HG02588 (cell line): ENCODE data around the gene RPL10.

ENCODE experiments used
- ATAC-seq: cut with Tn5 transposase; IDR thresholded peaks from one replicate; pipeline ENCODE4 v1.9.1; 2021; ENCODE audit warnings: mild to moderate bottlenecking, moderate library complexity; ENCODE audit not compliant: unreplicated experiment

Gene RPL10

DNA sequence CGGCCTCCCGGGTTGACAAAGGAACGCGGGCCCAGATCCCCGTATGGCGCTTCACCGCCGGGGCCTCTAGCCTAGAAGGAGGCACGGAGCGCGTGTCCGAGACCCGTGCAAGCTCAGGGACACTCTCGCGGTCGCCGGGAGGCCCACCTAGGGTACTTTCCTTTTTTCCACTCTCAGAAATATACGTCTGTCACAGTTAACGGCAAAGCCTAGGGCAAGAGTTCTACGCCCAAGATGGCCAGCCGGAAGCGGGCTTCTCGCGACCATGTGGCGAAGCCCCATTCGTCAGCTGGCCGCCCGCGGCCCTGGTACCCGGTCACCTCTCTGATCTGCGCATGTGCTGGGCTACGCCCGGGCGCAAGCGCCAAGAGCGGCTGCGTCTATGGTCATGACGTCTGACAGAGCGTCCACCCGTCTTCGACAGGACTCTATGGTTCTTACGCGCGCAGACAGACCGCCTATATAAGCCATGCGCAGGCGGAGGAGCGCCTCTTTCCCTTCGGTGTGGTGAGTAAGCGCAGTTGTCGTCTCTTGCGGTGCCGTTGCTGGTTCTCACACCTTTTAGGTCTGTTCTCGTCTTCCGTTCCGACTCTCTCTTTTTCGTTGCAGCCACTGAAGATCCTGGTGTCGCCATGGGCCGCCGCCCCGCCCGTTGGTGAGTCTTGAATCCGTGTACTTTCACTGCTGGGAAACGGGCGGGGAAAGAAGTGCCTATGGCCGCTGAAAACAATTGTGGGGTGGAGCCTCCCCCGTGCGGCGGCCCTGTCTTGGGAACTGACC lies at the start of gene RPL10:
TSS of gene RPL10 (plus strand) at position 490 of the 780 bp plus-strand sequence. CDS start at position 633, 143 bp downstream.
- peak; percentile 77 for ATAC-seq

DNA sequence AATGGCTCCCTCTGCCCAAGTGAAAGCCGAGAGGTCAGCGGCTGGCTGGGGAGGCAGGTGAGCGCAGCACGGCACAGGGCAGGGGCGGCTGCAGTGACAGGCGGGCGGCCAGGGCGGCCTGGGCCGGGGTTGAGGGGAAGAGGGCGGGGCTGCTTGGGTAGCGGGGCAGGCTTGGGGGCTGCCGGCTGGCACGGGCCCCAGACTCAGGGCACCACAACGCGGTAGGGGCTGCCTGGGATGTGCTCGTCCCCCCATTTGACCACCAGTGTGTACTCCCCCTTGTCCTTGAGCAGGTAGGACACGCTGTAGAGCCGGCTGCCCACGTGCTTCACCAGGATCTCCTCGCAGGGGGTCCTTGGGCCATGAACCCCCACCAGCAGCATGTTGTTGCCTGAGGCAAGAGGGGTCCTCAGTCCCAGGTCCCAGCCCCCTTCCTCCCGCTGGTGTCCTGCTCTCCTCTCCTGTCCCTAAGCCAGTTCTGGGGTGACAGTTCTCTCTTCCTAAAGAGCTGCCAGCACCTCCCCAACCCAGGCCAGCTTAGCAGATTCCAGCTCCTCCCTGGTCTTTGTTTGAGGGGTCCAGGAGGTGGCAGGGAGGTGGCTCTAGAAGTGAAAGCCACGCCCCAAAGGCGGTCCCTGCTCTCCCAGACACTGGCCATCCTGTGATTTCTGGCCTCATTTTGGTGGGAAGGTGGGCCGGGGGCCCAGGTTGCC lies 49.4 kb upstream of the RPL10 start:
- ATAC-seq, result no peak

DNA sequence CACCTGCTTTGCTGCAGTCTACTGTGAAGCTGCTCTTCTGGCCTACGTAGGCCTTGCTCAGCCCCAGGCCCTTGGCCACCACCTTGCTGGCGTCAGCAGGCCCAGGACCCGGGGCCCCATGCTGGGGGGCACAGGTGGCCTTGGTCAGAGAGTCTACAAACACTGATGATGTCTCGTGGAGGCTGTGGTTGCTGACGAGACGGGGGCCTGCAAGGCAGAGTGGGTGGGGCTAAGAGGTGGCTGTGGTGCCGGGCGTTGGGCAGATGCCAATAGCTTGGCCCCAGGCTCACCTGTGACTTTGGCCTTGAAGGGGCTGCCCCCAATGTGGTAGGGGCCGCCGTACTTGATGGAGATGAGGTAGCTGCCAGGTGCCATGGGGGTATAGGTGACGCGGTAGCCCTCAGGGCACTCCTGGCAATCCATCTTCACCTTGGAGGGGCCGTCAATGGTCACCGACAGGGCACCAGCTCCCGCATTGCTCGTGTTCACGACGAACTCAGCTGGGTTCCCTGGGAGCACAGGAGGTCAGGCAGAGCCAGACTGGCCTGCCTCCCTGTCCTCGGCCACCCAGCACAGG lies 48.7 kb upstream of the RPL10 start:
- no peak for ATAC-seq

DNA sequence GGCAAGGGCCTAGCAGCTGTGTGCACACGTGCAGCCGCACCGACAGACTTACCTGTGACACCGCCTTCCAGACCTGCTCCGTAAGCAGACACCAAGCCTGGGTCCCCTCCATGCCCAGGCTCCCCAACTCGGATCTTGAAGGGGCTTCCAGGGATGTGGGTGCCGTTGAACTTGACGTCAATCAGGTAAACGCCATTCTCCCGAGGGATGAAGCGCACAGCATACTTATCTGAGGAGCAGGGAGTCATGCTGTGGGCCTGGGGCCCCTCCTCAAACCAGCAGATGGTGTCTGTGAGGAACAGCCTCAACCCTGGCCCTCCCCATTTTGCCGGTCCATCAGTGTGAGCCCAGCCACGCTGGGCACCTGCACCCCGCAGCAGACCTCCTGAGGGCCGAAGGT lies 48.2 kb upstream of the RPL10 start:
- ATAC-seq, result no peak

DNA sequence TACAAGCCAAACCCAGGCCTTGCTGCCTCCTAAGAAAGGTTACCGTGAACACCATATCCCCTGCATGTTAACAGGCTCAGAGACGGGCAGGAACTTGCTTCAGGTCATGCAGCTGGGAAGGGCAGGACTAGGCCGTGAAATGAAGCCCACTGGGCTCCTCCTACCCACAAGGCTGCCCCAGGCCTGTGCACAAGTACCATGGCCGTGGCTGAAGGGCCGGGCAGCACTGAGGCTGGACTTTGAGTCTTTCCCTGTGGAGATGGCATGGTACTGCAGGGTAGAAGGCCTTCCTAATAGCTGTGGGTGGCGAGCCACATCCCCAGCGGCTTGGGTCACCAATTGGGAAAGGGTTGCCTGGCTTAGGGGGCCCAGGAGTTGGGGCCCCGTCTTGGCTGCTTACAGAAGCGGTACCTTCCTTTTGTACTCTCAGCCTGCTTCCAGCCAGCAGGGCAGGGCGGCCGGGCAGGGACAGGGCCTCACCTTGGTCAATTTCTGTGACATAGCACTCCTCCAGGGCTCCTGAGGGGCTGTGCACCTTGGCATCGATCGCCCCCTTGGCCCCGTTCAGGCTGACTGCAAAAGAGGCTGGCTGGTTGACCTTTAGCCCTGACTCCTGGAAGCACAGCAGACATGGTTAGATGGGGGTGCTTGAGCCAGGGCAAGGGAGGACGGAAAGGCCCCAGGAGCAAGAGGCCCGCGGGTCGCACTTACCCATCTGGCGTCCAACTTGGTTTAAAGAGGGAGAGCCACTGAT lies 47.6 kb upstream of the RPL10 start:
- ATAC-seq, result no peak

DNA sequence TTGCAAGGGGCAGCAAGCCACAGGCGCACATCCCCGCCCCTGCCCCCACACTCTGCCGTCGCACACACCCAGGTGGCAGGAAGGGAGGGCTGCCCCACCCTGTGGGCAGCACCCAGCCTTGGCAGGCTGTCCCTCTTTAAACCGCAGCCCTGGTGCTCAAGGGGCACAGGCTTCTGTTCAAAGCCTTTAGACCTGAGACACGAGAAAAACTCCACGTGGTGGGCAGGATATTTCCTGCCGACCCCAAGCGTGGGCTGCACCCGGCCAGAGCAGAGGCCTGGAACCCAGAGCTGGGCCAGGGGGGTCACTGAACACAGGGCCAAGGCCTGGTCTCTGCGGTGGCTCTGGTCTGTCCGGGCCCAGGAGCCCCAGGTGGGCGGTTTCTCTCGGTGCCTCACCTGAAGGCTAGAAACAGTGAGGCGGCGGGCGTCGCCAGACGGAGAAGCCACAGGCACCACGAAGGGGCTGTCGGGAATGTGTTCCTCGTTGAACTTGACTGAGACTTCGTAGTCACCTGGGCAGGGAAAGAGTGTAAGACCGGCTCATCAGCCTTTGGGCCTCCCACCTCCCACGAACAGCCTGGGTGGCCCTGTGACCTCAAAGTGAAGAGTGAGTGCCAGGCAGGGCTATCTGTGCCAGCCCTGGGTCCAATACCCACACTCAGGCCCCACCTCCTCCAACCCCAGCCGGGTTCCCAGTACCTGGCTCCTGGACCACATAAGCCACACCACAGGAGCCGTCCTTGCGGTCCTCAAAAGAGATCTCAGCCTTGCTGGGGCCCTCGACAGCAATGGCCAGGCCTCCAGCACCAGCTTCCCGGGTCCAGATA lies 46.8 kb upstream of the RPL10 start:
- no peak for ATAC-seq

DNA sequence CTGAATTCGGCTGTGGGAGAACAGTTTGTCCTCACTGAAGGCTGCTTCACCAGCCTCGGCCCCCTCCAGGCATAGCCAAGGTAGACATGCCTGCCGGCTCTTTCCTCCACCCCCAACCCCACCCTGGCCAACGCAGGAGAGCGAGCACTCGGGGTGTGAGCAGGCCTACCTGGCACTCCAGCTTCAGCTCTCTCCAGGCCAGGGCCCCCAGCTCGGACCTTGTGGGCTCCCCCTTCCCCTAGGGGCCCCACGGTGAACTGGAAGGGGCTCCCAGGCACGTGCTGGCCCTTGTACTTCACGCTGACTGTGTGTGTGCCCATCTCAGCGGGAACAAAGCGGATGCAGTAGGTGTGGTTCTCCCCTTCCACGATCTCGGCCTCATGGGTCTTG lies 46.2 kb upstream of the RPL10 start:
- ATAC-seq, result no peak

DNA sequence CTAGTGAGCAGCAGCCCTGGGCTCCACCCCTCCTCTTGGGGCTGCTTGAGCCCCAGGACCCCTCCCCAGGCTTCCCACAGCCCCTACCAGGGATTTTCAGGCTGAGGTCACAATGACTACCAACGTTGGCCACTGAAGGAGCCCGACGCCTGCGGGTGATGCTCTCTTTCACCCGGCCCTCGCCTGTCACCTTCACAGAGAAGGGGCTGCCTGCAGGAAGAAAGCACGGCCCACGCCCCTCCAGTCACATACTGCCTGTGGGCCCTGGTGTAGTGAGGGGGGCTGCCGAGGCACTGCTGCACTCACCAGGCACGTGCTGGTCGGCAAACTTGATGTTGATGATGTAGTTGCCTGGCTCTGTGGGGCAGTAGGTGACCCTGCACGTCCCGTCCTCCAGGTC lies 45.7 kb upstream of the RPL10 start:
- no peak for ATAC-seq

DNA sequence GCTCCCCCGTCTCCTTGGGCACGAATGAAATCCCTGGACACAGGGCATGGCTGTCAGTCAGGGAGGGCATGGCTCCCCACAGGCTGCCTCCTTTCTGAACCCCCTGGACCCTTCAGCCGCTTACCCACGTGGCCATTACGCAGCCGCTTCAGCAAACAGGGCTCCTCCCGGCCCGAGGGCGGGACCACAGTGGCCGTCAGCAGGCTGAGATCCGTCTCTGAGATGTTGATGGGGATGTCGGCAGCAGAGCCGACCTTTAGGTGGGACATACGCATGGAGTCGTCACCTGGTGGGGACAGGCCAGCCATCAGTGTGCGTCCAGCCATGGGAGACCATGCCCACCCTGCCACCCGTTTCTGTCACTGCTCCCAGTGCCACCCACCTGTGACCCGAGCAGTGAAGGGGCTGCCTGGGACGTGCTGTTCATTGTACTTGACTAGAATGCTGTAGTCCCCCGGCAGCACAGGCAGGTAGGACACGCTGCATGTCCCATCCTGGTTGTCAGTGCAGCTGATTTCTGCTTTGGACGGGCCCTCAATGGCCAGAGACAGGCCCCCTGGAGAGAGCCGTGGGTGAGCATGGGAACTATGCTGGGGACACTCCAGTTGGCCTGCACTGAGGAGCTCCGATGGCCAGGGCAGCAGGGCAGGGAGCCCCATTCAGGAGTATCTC lies 44.9 kb upstream of the RPL10 start:
- ATAC-seq, result no peak

DNA sequence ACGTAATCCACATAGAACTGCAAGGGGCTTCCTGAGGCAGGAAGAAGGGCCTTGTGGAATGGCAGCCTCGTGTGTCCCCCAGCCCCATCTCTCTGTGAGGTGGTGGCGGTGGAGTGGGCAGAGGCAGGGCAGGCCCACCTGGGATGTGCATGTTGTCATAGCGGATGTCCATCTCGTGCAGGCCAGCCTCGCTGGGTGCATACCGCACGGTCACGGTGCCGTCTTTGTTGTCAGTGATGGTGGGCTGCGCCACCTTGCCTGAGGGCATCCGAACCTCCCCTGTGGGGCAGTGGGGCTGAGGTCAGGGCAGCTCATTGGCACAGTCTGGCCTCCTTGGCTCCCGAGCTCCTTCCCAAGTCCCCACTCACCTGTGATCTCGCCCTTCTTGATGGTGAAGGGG lies 44.2 kb upstream of the RPL10 start:
- no peak for ATAC-seq

DNA sequence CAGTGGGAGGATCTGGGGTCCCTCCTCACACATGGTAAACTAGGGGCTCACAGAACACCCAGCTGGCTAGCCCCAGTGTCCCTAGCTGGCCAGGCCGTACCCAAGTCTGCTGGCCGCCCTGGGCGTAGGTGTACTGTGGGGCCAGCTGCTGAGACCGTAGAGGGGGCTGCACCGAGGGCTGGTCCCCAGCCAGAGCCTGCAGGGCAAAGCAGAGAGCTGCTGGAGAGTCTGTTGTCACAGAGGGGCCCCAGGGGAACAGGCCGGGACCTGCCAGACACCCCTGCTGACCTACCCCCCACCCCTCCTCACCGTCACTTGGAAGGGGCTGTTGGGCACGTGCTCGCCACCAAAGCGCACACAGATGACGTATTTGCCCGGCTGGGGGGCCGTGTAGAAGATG lies 43.7 kb upstream of the RPL10 start:
- no peak for ATAC-seq

DNA sequence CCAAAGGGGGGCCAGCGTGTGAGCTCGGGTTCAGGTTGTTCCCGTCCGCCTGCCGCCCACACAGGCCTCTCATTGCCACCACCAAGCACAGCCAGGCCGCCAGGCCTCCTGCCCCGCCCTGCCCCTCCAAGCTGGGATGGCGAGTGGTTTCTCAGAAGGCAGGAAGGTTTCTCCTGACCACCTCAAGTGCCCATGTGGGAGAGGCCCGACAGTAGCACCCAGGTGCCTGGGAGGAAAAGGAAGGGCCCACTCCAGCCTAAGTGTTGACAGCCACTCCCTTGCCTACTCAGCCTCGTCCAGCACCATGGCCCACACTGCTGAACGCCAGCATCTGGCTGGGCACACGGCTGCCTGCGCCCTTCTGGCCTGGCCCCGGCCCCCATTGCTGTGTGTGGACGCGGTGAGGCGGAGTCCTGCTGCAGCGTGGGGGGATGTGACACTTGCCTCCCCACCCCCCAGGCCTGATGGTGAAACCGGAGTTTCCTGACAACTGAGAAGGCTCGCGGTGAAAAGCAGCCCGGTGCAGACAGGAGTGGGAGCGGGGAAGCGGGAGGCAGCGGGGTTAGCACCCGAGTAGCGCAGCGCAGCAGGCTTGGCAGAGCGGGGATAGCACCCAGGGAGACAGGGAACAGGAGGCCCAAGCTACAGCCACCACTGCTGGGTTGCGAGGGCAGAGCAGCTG lies 42.9 kb upstream of the RPL10 start:
- ATAC-seq, result no peak

DNA sequence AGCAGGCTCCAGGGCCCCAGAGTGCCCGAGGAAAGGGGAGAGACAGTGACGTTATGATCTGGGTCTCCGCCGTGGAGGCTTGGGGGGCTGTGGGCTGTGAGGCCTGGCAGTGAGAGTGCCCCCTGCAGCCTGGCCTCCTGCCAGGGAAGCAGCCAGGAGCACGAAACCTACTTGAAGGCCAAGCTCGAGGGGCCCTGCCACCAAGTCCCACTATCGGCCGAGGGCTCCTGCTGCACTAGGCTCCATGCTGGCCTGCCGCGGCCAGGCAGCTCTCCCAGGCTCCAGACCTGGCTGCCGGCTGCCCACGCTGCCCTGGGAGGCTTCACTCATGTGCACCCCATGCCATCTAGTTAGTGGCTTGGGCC lies 42.4 kb upstream of the RPL10 start:
- no peak for ATAC-seq

DNA sequence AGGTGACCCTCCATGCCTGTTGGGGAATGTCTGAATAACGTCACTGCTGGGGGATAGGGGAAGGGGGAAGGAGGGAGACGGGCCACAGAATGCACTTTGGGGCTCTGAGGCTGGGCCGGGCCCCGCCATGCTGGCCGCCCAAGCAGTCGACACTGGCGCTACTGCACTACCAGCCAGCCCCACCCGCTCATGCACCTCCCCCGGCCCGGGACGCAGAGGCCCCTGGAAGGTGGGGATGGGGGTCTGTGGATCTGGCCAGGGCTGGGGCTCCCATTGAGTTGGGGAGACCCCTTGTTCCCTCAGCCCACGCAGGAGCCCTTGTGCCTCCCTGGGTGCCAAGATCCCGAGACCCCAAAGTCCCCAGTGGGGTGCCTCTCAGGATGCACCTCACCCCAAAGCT lies 41.6 kb upstream of the RPL10 start:
- ATAC-seq, result no peak

DNA sequence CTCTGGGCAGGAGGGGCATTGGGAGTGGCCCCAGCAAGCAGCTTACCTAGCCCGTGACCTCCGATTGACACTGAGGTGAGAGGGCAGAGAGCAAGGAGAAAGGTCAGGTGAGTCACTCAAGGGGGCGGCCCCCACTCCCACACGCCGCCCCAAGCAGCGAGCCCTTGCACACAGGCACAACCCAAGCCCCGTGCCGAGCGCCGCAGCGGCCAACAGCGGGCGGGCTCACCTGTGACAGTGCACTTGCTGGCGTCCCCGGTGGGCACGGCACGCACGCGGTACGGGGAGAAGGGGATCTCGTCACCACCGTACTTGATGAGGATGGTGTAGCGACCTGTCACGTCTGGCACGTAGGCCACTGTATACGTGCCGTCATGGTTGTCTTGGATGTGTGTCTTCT lies 41.0 kb upstream of the RPL10 start:
- no peak for ATAC-seq

DNA sequence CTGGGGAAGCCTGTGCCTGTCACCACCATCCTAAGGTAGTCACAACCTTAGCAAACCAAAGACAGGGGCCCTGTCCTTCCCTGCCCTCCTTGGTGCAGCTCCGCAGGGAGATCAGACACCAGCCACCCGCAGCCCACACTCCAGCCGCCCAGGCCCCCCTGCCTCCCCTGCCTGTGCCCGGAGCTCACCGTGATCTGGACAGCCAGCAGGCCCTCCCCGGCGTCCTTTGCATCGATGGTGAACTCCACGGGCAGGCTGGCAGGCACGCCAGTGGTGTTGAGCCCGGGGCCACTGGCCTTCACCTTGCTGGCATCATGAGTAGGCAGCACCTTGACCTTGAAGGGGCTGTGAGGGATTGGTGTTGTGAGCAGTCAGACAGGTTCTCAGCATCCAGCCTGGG lies 40.2 kb upstream of the RPL10 start:
- ATAC-seq, result no peak

DNA sequence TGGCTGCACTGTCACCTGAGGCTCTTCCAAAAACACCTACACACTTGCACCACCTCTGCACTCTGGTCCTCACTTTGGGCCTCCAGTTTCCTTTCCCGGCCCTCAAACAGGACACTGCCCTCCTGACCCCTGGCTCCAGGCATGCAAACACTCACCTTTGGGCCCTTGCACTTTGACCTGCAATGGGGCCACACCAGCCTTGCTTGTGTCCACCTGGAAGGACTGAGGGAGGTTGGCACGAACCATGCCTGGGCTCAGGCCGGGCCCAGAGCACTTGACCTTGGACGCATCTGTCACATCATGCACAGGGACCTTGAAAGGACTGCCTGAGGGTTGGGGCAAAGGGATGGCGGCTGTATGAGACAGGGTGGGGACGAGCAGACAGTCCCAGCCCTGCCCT lies 39.3 kb upstream of the RPL10 start:
- ATAC-seq, result no peak

DNA sequence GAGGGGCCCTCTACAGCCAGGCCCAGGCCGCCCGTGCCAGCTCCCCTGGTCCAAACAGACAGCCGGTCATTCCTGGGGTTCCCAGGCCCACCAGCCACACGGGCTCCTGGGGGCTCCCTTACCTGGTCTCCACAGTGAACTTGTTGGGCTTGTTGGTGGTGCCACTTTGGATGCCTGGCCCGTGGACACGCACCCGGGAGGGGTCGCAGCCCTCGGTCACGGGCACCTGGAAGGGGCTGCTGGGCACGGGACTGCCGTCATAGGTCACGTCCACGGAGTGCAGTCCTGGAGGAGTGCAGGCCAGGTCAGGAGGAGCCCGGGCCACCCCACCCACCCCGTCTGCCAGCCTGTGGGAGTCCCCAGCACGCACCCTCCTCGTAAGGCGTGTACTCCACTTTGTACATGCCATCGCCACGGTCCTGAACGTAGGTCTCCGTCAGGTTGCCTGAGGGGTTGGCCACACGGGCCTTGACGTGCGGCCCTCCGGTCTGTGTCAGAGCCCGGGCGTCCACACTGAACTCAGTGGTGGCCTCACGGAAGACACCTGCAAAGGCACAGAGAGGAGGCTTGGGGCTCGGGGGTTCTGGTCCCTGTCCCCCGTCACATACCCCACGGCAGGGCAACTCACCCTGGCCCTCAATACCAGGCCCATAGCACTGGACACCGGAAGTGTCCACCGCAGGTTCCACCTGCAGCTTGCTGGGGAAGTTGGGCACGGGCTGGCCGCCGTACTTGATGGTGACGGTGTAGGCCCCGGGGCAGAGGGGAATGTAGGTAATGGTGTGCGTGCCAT lies 38.6 kb upstream of the RPL10 start:
- no peak for ATAC-seq
